NCI-H345 (cell line): ENCODE results near the gene METTL25B.

Source experiments
- DNase-seq: peaks from one replicate; lab custom pipeline; 2025; lab: John Stamatoyannopoulos, UW

METTL25B gene

GRCh38 chr1:156726549-156727226 is 1.6 kb upstream of the METTL25B start:
- no peak for DNase-seq

GRCh38 chr1:156727492-156727891 is 777 bp upstream of the METTL25B start:
- no peak for DNase-seq

GRCh38 chr1:156728599-156729462 is 562 bp downstream of the METTL25B start, which contains the start of gene ISG20L2:
Gene ISG20L2 (minus strand): TSS chr1:156728766. CDS start chr1:156727652, 1,114 bp downstream.
- peak; percentile 98 for DNase-seq

- DNase-seq, result no peak
Observed at GRCh38 chr1:156733989-156734584, 5.8 kb downstream of the METTL25B start.

- no peak for DNase-seq
Observed at GRCh38 chr1:156738407-156738806, 10.1 kb downstream of the METTL25B start.

- no peak for DNase-seq
Observed at GRCh38 chr1:156738916-156739315, 10.6 kb downstream of the METTL25B start.

- DNase-seq, result no peak
Observed at GRCh38 chr1:156740237-156740740, 12.0 kb downstream of the METTL25B start.

- DNase-seq, result peak; percentile 99
Observed at GRCh38 chr1:156740741-156741480, 12.6 kb downstream of the METTL25B start, which contains the start of gene MRPL24. Gene MRPL24 (minus strand): TSS chr1:156741088. CDS start chr1:156738704, 2,384 bp downstream.

GRCh38 chr1:156741481-156741983 is 13.3 kb downstream of the METTL25B start:
- no peak for DNase-seq

GRCh38 chr1:156742017-156742416 is 13.7 kb downstream of the METTL25B start:
- no peak for DNase-seq

GRCh38 chr1:156742801-156743200 is 14.5 kb downstream of the METTL25B start:
- DNase-seq, result no peak

GRCh38 chr1:156743367-156744302 is 15.4 kb downstream of the METTL25B start:
- DNase-seq, result no peak

- no peak for DNase-seq
Observed at GRCh38 chr1:156744344-156744743, 16.1 kb downstream of the METTL25B start.

- DNase-seq, result no peak
Observed at GRCh38 chr1:156744786-156745419, 16.6 kb downstream of the METTL25B start.

- no peak for DNase-seq
Observed at GRCh38 chr1:156745881-156746280, 17.6 kb downstream of the METTL25B start.

- DNase-seq, result no peak
Observed at GRCh38 chr1:156746406-156746727, 18.1 kb downstream of the METTL25B start.

GRCh38 chr1:156746728-156747631 is 18.7 kb downstream of the METTL25B start:
- DNase-seq, result peak; percentile 81

GRCh38 chr1:156747742-156748669 is 19.7 kb downstream of the METTL25B start:
- DNase-seq, result no peak
